Muscle layer of colon (tissue), 2 donors: ENCODE measurements around the gene JAK1.

ENCODE experiments used
- H3K27ac ChIP-seq: one replicate; pipeline ENCODE4 v1.7.0; 2013; ENCODE audit warnings: low read depth, mild to moderate bottlenecking, low read length, moderate library complexity
- H3K27me3 ChIP-seq, 2 donors: one replicate each; pipeline ENCODE4 v1.7.0; 2013; ENCODE audit warnings: low read length in 2 of 2, mild to moderate bottlenecking in 2 of 2; ENCODE audit not compliant: insufficient read depth in 2 of 2, control insufficient read depth in 1 of 2
- H3K36me3 ChIP-seq: one replicate; pipeline ENCODE4 v1.7.0; 2013; ENCODE audit warnings: mild to moderate bottlenecking, low read length; ENCODE audit not compliant: insufficient read depth
- H3K4me1 ChIP-seq: one replicate; pipeline ENCODE4 v1.7.0; 2013; ENCODE audit warnings: mild to moderate bottlenecking, low read length; ENCODE audit not compliant: insufficient read depth
- H3K4me3 ChIP-seq, 2 donors: one replicate each; pipeline ENCODE4 v1.7.0; 2013; ENCODE audit warnings: low read length in 2 of 2, low read depth in 1 of 2, mild to moderate bottlenecking in 1 of 2, moderate library complexity in 1 of 2
- H3K9ac ChIP-seq: one replicate; pipeline ENCODE4 v1.7.0; 2013; ENCODE audit warnings: low read length
- H3K9me3 ChIP-seq: one replicate; pipeline ENCODE4 v1.7.0; 2013; ENCODE audit warnings: mild to moderate bottlenecking, low read length
- donor health status: abdominal sarcoma.
- donor health status: Adenocarcinoma of cecum.

Gene JAK1

GRCh38 chr1:64915381-64916274 is 50.7 kb downstream of the JAK1 start:
- H3K9me3 ChIP-seq, result no peaks in the 10 kb centered on the region
- no peak overlapping the region for H3K4me3 ChIP-seq
- H3K27me3 ChIP-seq, result no peaks in the 10 kb centered on the region
- no peaks in the 10 kb centered on the region for H3K36me3 ChIP-seq
- H3K4me1 ChIP-seq, result peaks cover 39% of the 10 kb centered on the region
- no peak overlapping the region for H3K27ac ChIP-seq
- H3K9ac ChIP-seq, result no peak overlapping the region

- H3K4me3 ChIP-seq, result no peak overlapping the region
- H3K9me3 ChIP-seq, result no peaks in the 10 kb centered on the region
- H3K4me1 ChIP-seq, result peaks cover 36% of the 10 kb centered on the region
- no peak overlapping the region for H3K9ac ChIP-seq
- no peaks in the 10 kb centered on the region for H3K36me3 ChIP-seq
- H3K27me3 ChIP-seq, result no peaks in the 10 kb centered on the region
- no peak overlapping the region for H3K27ac ChIP-seq
These were observed 52.9 kb downstream of the JAK1 start for GRCh38 chr1:64913361-64914015.

DNA sequence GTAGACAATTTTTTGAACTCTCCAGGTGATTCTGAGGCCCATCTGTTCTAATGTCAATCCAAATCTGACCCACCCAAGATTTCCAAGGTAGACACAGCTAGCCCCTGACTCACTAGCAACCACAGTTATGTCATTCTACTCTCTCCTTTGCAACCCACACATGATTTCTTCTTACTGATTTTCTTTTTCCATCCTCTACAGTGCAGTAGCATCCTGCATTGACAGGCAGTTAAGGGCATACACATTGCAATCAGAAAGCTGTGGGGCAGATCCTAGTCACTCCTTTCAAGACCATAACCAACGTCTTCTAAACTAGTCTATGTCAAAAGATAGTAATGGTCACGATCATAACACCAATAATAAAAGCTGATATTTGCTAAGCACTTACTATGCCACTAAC is 54.2 kb downstream of the JAK1 start:
- H3K27me3 ChIP-seq, result no peaks in the 10 kb centered on the region
- no peak overlapping the region for H3K9ac ChIP-seq
- peaks cover 27% of the 10 kb centered on the region for H3K4me1 ChIP-seq

DNA sequence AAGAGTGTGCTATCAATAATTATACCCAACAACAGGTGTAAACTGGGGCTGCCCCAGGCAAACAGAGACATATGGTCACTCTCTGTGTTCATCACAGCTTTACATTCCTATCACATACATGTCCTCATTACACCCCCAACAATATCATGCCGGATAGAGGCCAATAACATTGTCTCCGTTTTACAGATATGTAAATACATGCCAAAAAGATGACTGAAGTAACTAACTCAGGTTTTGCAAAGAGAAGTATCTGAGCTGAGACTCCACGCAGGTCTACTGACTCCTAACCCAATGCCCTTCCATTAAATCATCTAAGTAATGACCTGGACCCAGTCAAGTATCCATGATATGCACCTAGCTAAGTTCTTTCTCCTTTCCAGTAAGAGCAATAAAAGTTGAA is 55.0 kb downstream of the JAK1 start:
- no peaks in the 10 kb centered on the region for H3K36me3 ChIP-seq
- H3K4me1 ChIP-seq, result peaks cover 31% of the 10 kb centered on the region
- no peaks in the 10 kb centered on the region for H3K27me3 ChIP-seq
- no peak overlapping the region for H3K4me3 ChIP-seq
- H3K9me3 ChIP-seq, result no peaks in the 10 kb centered on the region
- no peak overlapping the region for H3K9ac ChIP-seq
- no peak overlapping the region for H3K27ac ChIP-seq

More for the DNA sequence above, 54.2 kb downstream of the JAK1 start:
- Histone ChIP-seq H3K27ac (no peak overlapping the region), H3K4me3 (no peak overlapping the region), H3K9me3 (no peaks in the 10 kb centered on the region), H3K36me3 (no peaks in the 10 kb centered on the region)

DNA sequence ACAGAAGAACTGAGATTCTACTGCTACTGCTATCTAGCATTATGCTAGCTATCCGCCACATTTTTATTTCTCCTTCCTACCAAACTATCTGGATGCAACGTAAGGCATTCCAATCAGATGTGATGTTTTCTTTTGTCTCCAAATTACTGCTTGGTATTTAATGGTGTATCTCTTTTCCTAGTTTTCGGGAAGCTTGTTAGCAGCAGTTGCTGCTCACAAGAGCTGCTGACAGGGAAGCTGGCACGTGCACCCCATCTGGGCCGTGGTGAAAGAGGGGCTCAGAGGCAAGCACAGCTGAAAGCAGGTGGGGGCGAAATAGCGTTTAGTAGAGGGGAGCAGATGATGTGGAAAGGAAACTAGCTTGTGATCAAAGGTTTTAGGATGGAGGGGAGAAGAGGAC is 57.3 kb downstream of the JAK1 start:
- H3K4me3 ChIP-seq, result no peak overlapping the region
- H3K27me3 ChIP-seq, result no peaks in the 10 kb centered on the region
- H3K9me3 ChIP-seq, result no peaks in the 10 kb centered on the region
- no peak overlapping the region for H3K9ac ChIP-seq
- peaks cover 27% of the 10 kb centered on the region for H3K4me1 ChIP-seq
- H3K36me3 ChIP-seq, result no peaks in the 10 kb centered on the region
- no peak overlapping the region for H3K27ac ChIP-seq

- Histone ChIP-seq H3K4me3 (no peak overlapping the region), H3K27ac (no peak overlapping the region), H3K4me1 (peaks cover 24% of the 10 kb centered on the region), H3K9ac (no peak overlapping the region), H3K36me3 (no peaks in the 10 kb centered on the region), H3K27me3 (no peaks in the 10 kb centered on the region), H3K9me3 (no peaks in the 10 kb centered on the region)
These were observed 57.8 kb downstream of the JAK1 start for GRCh38 chr1:64908575-64908974.

DNA sequence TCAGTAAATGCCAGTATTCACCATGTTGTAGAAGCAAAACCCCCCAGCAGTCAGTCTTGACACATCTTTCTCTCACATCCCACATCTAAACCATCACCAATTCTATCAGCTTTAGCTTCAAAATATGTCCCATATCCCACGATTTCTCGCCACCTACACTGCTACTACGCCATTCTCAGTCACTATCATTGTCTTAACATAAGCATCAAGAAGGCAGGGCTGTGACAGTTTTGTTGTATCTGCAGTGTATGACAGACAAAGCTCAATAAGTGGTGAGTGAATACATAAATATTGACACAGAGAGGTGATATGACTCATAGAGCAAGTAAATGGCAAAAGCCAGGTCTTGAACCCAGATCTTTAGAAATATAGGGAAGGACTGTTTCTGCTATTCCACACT is 59.9 kb downstream of the JAK1 start:
- Histone ChIP-seq H3K9me3 (no peaks in the 10 kb centered on the region), H3K9ac (no peak overlapping the region), H3K36me3 (no peaks in the 10 kb centered on the region), H3K27ac (no peak overlapping the region), H3K4me1 (peaks cover 13% of the 10 kb centered on the region), H3K4me3 (no peak overlapping the region), H3K27me3 (no peaks in the 10 kb centered on the region)

GRCh38 chr1:64903593-64903992 is 62.8 kb downstream of the JAK1 start:
- no peaks in the 10 kb centered on the region for H3K27me3 ChIP-seq
- H3K4me1 ChIP-seq, result peaks cover 13% of the 10 kb centered on the region
- no peak overlapping the region for H3K9ac ChIP-seq
- no peak overlapping the region for H3K4me3 ChIP-seq
- no peaks in the 10 kb centered on the region for H3K36me3 ChIP-seq
- H3K9me3 ChIP-seq, result no peaks in the 10 kb centered on the region
- H3K27ac ChIP-seq, result no peak overlapping the region

DNA sequence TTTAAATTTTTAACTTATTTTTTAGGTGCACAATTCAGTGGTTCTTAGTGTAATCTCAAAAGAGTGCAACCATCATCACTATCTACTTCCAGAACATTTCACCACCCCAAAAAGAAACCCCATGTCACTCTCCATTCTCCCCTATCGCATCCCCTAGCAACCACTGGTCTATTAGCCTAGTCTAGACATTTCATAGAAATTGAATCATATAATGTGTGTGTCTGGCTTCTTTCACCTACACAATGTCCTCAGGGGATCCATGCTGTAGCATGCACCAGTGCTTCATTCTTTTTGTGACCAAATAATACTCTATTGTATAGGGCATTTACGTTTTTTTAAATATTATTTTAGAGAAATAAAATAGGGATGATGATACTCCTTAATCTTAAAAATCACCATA is 64.7 kb downstream of the JAK1 start:
- Histone ChIP-seq H3K27ac (no peak overlapping the region), H3K4me3 (no peak overlapping the region), H3K36me3 (no peaks in the 10 kb centered on the region), H3K9me3 (no peaks in the 10 kb centered on the region), H3K27me3 (no peaks in the 10 kb centered on the region), H3K4me1 (peaks cover 14% of the 10 kb centered on the region), H3K9ac (no peak overlapping the region)

GRCh38 chr1:64900916-64901315 is 65.4 kb downstream of the JAK1 start:
- Histone ChIP-seq H3K4me3 (no peak overlapping the region), H3K27me3 (no peaks in the 10 kb centered on the region), H3K9ac (no peak overlapping the region), H3K4me1 (peaks cover 14% of the 10 kb centered on the region), H3K27ac (no peak overlapping the region), H3K36me3 (no peaks in the 10 kb centered on the region), H3K9me3 (no peaks in the 10 kb centered on the region)

DNA sequence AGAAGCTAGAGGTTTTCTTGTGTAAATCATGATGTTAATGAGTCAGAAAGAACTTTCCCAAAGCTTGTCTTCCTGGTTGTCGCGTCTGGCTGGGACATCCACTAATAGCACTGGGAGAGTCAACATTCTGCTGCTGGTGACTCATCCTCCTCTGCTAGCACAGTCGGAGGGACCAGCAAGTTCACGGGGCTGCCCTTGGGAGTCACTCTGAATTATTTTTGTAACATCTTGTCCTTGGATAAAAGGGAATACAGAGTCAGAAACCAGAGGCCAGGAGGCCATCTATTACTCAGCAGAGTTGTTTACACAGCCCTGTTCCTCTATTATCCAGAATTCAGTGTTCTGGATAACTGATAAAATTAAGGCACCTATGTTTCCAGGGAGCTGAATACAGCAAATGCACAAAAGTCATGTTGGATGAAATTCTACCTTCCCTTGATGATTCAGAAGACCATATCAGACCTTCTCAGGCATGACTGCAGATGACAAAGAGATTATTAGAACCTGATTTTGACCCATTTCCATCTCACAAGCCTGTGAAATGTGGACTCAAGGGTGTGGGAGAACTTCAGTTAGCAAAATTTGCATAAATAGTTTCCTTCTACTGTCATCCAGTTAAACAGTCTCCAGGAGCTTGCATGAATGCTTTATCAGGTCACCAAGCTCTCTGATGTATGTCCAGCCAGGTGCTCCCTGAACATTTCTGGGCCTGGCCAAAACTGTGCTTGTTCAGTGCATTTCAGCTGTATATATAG is 68.1 kb downstream of the JAK1 start:
- Histone ChIP-seq H3K27ac (no peak overlapping the region), H3K4me3 (no peak overlapping the region), H3K27me3 (no peaks in the 10 kb centered on the region), H3K36me3 (no peaks in the 10 kb centered on the region), H3K9ac (no peak overlapping the region), H3K4me1 (peaks cover 22% of the 10 kb centered on the region), H3K9me3 (no peaks in the 10 kb centered on the region)
